NCI-H1694 treated with DMSO at 0.1 percent for 48 hours (cell line): ENCODE results near the gene SAPCD2.
"Not testable (repeated sequence)": the region's sequence is repeated elsewhere in the genome, so short reads cannot be mapped to it uniquely, and the experiment has no call there.

Experiments used
- DNase-seq: peaks from one replicate; lab custom pipeline; 2025; lab: John Stamatoyannopoulos, UW

SAPCD2 gene

DNA sequence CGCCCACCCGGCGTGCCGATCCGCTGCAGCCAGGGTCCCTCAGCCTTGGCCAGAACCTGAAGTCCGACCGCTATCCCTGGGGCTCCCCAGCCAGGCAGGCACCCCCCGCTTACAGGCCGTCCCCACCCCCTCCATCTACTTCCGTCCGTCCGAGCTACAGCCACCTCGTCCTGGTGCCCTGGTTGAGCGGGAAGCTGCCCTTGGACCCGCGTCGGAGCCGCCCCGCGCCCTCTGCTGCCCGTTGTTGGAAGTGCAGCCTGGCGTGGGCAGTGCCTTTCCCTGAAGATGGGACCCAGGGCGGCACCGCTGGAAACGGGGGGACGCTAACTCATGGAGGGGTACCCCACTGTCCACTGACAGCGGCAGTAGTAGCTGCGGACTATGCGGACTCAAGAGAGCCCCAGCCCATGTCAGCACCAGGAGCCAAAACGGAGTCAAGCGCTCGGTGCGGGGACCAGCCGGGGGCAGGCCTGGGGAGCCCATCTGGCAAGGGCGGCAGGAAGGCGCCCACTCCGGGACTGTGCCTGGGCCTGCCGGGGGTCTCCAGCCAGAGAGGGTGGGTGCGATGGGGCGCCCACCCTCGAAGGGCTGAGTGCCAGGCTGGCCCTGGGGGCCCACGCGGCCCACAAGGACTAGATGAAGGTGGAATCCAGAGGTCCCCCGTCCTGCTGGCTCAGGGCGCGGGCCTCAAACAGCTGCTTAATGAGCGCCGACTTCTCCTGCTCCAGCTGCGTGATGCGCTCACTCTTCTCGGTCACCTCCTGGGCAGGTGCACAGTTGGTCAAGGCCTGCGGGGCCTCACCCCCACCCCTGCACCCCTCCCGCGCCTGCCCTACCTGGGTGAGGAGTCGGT is 6.1 kb downstream of the SAPCD2 start:
- DNase-seq: no peak

DNA sequence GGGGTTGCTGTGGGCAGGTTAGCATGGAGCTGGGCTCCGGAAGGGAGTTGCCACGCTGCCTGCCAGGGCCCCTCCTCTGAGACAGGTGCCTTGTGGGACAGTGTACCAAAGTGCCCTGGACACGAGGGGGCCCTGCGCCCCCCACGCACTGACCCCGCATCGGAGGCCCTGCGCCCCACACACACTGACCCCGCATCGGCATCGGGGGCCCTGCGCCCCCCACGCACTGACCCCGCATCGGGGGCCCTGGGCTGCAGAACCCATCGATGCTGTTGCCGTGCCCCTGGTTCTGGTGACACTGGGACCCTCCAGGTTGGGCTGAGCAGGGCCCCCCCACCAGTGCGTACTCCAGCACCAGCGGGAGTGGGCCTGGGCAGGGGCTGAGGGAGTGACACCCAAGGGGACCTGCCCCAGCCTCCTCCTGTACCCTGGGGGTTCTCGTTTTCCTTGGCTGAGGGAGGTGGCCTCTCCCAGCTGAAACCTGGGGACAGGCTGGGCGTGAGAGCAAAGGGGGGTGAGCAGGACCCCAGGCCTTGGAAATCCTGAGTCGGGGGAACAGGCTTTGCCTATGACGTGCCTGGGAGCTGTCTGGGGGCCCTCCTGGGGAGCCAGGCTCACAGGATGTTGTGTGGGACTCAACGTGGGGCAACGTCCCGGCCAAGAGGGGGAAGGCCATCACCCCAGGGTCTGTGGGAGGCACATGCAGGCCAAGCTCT is 6.9 kb downstream of the SAPCD2 start:
- no peak for DNase-seq

DNA sequence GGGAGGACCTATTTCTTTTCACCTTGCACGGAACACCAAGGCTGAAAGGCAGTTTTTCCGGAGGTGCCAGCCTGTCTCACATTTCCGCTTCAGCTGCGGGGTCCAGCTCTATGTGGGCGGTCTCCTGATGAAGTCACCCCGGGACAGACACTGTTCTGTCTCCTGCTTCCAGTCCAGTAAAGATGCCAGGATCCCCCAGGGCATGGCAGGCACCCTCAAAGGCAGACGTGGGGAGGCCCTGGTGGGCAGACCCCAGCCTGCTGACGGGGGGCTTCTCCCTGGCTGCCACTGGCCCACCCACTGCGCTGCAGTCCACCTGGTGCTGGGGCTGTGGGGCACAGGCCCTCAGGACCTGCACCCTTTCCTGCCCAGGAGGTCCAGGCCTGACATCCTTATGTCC is 7.6 kb downstream of the SAPCD2 start:
- not testable (repeated sequence) for DNase-seq

DNA sequence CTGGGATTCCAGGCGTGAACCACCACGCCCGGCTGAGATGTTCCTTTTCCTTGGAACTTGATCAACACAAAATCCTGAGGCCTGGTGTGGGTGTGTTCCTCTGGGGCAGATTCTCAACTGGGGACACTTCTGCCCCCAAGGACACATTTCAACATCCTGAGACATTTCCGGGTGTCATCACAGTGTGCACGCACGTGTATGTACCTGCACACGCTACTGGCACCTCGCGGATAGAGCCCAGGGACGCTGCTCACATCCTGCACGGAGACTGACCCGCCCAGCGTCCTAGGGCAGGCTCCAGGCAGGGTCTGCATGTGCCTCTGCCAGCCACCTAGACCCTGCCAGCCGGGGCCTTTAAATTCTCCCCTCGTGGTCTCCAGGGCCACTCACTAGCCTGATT is 8.0 kb downstream of the SAPCD2 start:
- no peak for DNase-seq

DNA sequence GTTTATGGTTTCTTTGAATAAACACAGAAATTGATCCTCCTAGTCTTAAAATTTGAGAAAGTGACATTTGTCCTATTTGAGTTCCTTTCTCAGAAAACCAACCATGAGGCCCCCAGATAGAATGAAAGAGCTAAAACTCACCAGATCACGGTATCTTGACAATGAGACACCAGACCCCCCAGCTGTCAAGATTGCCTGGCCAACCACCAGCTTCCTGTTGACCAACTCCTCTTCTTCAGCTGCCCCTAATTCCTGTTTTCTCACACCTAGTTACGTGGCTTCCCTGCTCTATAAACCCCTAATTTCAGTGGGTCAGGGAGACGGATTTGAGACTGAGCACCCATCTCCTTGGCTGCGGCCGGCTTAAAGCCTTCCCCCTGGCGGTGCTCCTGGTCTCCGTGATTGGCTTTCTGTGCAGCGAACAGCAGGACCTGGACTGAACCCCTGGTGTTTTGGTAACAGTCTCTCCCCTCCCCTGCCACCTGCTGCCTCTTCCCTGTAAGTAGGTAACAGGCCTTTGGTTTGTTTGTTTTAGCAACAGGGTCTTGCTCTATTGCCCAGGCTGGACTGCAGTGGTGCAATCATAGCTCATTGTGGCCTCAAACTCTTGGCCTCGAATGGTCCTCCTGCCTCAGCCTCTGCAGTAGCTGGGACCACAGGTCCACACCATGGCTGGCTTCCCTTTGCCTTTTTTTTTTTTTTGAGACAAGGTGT is 11.7 kb downstream of the SAPCD2 start:
- no peak for DNase-seq

DNA sequence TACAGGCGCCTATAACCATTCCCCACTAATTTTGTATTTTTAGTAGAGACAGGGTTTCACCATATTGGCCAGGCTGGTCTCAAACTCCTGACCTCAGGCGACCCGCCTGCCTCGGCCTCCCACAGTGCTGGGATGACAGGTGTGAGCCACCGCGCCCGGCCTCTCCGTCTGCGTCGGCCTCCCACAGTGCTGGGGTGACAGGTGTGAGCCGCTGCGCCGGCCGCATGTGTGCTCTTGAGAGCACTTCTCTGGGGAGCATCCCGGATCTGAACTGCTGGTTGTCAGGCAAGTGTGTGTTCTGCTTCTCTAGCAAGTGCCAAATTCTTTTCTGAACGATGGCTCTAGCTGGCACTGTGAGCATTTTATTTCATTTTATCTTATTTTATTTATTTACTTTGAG is 12.8 kb downstream of the SAPCD2 start:
- DNase-seq: peak; percentile 13

DNA sequence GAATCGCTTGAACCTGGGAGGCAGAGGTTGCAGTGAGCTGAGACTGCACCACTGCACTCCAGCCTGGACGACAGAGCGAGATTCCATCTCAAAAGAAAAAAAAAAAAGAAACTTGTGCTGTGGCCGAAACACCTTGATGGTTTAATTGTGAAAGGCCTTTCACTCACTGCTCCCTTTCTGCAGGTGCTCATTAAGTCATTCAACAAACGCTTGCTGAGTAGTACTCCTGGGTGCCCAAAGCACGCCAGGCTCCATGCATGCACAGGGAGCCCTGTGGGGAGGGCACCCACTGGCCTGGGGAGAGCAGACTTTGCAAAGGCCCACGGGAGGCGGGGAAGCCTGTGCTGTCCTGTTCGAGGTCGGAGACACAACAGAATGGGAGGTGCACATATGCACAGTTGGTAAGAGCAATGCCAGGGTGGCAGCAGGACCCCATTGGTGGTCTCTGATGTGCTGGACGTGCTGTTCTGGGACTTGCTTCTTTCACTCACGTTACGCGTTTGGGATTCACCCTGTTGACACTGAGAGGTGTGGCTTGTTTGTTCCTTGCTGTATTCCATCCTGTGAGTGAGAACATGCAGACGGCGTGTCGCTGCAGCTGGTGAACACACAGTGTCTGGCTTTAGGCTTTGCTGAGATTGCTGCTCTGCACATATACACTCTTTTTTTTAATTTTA is 13.5 kb downstream of the SAPCD2 start:
- DNase-seq: no peak

DNA sequence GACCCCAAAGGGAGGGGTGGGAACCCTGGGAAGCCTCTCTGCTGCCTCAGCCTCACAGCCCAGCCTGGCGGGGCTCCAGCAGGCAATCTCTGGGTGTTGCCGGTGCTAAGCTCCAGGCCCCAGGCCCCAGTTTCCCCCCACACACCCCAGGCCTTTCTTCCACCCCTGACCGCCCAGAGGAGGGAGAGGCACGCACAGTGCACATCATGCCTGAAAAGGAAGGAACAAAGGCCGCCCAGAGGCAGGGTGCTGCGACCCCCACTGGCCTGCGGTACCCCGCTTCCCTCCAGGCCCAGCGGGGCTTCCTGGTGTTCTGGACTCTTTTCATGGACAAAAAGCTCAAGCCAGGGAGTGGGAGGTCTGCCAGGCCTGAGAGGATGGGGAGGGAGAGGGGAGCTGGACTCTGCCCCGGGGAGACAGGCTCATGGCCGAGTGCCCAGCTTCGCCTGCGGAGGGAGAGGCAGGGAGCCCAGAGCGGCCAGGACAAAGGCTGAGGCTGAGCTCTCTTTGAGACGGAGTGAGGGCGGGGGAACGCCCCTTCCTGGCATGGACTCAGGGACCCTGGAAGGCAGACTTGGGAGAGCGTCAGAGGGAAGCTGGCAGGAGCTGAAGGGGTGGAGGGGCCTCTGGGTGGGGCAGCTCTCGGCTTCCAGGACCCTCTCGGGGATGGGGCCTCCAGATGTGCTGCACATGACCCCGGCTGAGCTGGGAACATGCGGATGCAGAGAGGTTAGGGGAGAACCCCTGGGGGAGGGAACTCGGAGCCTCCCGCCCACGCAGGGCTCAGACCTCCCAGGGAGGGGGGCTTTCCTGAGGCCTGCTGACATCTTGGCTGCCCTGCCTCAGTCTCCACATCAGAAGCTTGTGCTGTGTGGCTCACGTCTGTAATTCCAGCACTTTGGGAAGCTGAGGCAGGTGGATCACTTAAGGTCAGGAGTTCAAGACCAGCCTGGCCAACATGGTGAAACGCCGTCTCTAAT is 14.7 kb downstream of the SAPCD2 start:
- DNase-seq: no peak

DNA sequence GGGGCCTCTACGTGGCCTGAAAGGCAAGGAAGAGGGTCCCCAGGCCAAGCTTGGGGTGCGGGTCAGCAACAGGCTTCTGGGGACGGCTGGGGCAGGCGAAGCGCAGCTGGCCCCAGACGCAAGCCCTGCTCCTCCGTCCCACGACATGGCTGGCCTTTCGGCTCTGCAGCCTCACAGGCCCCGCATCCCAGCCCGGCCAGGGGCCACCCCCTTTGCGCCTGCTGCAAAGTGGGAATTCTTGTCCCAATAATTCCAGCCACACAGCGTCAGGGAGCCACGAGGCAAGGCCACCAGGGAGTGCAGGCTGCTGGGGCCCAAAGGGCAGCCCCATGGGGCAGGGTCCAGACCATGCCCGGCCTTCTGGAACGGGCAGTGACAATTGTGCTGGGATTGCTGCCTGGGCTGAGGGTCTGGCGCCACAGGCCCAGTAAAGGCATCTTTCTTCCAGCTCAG is 15.4 kb downstream of the SAPCD2 start:
- no peak for DNase-seq

DNA sequence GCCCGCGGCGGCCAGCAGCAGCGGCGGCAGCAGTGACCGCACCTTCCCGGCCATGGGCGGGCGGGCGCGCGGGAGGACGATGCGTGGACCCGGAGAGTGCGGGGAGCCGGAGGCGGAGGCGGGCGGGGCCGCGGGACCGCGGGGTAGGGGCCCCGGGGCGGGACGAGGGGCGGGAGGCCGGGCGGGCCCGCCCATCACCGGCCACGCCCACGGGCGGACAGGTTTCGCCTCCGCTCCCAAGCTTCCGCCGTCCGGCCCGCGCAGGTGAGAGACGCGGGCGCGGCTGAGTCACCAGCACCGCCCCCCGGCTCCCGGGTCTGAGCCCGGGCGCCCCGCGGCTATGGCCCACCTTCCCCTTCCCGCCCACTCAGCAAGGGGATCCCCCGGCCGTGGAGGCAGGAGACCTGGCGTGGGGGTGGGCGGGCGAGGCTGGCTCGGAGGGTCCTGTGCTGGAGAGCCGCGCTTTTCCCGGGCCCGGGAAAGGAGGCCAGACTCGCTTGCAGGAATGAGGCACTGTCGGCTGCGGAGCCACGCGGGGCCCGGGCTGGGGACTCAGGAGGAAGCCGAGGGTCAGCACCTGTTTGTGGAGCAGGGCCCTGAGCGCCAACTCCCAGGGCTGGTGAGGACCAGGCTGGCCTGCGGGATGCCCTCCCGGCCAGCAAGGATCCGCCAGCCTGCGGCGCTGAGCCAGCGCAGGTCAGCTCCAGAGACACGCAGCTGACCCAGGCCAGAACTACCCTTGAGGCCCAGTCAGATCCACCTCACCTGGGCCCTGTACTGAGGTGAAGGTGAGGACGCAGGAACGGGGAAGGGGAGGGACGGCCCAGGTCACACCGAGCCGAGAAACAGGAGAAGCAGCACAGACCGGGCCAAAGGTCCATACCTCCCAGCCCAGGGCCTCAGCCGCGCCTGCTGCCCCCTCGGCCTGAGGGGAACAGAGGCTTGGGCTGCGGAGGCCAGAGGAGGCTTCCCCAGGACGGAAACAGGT is 16.1 kb downstream of the SAPCD2 start, which contains the start of gene ENTPD2:
TSS of gene ENTPD2 (minus strand) at position 118 of the 988 bp plus-strand sequence. CDS start at position 54, 64 bp downstream.
- DNase-seq: no peak

DNA sequence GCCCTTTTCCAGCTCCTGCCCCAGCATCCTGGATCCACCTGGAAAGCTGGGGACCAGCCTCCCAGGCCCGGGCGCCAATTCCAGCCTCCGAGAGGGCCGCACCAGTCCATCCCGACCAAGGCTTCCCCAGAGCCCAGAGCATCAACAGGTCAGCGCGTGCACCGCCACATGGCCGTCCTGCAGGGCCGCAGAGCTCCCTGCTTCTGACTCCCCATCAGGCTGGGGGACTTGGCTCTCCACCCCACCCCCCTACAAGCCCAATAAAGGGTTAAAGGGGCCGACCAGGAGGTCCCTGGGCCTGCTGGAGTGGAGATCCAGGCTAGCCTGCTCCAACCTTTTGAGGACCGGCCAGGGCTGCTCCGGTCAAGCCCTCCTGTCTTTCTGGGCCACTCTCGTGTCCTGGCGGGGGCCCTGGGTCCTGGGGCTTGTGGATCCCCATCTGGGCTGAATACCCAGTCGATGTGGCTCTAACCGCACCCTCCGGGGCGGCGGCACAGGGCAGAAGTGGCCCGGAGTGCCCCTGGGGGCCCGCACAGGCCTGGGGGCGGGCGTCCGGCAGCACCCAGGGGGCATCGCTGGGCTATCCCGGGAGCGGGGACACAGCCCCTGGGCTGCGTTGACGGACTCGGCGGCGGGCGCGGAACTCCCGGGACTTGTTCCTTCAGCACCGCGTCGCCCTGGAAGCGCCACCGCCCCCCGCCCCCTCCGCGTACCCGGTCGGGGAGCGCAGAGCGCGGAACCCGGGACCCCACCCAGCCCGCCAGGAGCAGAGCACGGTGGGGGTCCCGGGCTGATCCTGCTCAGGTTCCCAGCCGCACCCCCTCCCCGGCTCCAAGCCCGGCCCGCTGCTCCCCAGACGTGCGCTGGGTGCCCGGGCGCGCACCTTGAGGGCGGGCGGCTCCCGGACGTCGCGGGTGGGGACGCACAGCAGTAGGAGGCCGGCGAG is 17.1 kb downstream of the SAPCD2 start:
- no peak for DNase-seq

DNA sequence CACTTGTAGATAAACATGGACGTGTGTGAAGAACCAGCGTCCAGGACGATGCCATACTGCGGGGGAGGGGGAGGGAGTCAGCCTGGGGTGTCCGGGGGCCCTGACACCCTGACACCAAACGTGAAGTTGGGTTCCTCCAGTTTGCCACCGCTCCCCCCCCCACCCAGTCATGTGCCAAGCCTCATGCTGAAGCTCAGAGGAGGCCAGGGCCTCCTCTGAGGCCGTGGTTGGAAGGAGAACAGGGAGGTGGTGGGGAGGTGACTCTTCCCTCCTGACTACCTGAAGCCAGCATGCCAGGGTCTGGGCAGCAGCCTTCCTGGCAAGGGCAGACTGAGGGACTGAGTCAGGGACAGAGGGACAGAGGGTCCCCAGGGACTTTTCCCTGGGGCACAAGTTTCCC is 18.1 kb downstream of the SAPCD2 start:
- DNase-seq: no peak

DNA sequence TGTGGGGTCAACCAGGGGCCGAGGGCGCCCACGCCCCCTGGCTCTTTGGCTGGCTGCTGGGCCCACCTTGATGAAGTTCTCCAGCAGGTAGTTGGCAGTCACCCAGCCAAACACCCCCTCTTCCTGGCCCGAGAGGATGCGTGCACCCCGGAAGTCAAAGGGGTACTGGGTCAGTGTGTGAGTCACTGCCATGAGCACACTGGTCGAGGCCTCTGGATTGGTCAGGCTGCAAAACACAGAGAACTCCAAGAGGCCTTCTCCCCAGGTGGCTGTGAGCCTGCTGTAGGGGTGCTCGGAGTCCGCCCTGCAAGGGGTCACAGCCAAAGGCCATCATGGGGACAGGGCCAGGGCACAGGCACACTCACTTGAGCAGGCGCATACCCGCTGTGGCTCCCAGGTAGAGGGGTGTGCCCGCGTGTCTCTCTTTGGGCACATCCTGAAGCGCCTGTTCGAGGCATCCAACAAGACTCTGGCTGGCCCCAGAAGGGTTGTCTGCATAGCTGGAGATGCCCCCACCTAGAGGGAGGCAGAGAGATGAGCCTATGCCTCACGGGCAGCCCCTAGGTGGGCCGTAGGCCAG is 19.1 kb downstream of the SAPCD2 start:
- DNase-seq: no peak

DNA sequence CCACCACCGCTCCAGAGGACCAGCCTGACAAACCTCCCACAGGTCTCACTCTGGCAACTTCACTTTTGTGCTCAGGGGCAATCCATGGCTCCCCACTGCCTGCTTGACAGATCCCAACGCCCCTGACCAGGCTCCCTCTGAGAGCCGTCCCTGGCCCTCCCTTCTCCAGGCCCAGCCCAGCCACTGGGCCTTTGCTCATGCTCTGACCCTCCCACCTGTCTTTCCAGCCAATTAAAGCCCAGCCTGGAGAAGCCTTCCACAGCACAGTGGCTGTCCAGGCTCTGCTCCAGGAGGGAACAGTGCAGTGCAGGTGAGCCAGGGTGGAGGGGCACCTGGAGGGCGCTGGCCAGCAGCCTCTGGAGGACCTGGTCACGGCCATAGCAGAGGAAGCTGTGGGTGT is 19.8 kb downstream of the SAPCD2 start:
- no peak for DNase-seq

DNA sequence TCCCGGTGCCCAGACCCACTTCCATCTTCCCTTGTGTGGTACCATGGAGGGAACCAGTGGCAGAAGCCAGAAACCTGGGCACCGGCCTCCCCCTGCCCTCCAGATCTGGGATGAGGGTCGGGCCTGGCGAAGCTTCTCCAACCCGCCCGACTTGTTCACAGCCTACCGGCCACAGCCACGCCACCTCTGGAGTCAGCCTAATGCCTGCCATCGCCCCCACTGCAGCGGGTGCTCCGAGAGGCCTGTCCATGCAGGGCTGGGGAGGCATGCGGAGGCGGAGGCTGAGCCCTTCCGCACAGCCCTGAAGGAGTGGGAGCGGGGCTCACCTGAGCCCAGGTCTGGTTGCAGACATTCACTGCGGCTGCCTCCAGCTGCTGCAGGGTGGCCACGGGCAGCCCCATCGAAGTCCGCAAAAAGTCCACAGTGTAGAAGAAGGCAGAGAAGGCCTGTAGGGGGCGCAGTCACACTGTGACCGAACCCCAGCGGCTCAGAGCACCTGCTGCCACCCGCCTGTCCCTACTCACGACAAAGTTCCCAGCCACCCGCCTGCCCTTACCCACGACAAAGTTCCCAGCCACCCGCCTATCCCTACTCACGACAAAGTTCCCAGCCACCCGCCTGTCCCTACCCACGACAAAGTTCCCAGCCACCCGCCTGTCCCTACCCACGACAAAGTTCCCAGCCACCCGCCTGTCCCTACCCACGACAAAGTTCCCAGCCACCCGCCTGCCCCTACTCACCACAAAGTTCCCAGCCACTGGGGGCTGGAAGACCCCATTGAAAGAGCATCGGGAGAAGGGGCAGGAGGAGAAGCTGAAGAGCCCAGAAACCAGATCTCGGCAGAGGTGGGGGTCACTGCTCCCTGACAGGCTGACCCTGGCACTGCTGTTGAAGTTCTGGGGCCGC is 20.6 kb downstream of the SAPCD2 start:
- peak; percentile 50 for DNase-seq

DNA sequence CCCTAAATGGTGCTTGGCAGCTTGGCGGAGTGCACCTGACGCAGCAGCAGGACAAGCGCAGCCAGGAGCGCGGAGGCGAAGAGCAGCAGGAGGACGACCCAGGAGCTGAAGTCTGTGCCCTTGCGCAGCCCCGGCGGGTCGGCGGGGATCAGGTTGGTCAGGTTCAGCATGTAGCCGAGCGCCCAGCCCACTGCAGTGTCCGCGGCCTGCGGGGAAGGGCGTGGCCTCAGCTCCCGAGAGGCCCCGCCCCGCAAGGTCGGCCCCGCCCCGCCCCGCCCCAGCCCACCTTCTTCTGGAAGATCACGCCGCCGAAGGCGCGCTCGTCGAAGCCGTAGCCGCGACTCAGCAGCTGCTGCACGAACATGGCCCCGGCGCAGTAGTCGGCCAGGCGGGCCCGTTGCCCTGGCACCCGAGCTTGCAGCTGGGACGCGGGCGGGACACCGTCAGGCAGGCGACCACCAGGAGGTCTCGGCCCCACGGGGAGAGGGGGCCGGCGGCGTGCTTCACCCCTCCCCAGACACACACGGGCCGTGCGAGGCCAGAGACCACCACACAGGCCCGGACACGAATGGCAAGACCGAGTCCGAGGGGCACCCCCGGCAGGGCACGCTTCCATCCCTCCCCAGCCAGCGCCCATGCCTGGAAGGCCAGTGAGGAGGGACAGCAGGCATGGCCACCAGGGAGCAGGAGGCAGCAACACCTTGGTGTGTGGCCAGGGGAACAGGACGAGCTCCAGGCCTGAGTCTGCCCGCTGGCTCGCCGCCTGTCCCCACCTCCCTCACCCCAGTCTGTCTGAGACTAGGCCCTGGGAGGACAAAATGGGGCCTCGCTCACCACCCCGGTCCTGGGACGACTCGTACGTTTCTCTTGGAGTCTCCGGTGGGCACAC is 21.5 kb downstream of the SAPCD2 start:
- DNase-seq: no peak
